NCI-H226 (cell line): Measurements from ENCODE around the gene CDH4.
A peak's percentile ranks its signal among the peaks of the same experiment; 100 is the strongest.

ENCODE experiments used
- DNase-seq: peaks from one replicate; pipeline ENCODE4 v3.0.0-alpha.2; 2015

CDH4 gene

GRCh38 chr20:61499859-61500554 is 247.9 kb downstream of the CDH4 start:
- no peak for DNase-seq

DNA sequence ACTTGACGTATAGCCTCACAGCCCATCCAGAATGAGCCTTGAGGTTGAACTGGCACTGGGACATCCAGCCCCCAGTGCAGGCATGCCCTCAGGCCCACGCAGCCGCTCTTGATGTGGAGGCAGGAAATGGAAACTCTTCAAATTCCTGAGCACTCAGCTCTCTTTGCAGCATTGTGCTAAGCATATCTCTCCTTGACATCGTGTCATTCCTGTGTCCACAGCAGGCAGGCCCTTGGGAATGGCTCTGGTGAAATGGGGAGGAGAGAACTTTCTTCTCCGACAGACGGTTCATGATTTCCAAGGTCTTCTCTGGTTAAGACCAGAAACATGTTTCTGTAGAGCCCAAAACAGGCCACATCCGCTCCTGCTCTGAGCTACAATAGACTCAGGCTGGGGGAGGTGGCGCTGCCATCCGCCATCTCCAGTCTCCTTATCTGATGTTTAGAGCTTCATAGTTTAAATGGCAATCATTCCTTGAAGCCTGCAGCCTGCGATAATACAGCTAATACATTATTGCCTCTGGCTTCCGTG is 248.8 kb downstream of the CDH4 start:
- peak; percentile 63 for DNase-seq

- DNase-seq: peak; percentile 59
Observed at GRCh38 chr20:61502433-61502832, 250.4 kb downstream of the CDH4 start.

GRCh38 chr20:61503106-61503505 is 251.0 kb downstream of the CDH4 start:
- DNase-seq: no peak

- no peak for DNase-seq
Observed at GRCh38 chr20:61505508-61505907, 253.4 kb downstream of the CDH4 start.

GRCh38 chr20:61507778-61508177 is 255.7 kb downstream of the CDH4 start:
- DNase-seq: no peak

- no peak for DNase-seq
Observed at GRCh38 chr20:61508301-61509096, 256.4 kb downstream of the CDH4 start.

DNA sequence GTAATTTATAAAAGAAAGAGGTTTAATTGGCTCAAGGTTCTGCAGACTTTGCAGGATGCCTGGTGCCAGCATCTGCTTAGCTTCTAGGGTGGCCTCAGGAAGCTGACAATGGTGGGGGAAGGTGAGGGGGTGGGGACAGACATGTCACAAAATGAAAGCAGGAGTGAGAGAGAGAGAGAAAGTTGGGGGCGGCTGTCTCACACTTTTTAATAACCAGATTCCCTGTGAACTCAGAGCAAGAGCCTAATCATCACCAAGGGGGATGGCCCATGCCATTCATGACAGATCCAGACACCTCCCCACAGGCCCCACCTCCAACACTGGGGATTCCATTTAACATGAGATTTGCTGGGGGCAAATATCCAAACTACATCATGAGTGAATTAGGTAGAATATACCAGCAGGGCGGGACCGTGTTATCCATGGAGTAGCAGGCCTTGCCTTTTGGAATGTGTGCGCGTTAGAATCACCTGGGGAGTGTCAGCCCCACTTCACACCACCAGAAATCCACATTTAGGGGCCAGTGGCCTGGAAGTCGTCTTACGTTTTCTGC is 258.8 kb downstream of the CDH4 start:
- DNase-seq: no peak

DNA sequence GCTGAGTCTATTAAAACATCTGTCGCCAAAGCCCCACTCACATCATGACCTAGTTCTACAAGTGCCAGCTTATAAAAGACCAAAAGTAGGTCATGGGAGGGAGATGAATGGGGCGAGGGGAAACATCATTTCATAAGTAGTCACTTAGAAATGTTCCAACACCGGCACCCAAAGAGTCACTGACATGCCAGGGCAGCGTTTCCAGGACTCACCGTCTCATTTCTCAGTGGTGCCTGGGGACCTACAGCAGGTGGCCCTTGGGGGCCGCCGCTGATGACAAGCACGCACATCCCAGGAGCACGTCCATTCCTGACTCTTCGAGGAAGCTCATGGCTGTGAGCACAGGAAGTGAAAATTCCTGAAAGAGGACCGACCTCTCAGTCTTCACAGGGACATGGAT is 260.4 kb downstream of the CDH4 start:
- no peak for DNase-seq

- no peak for DNase-seq
Observed at GRCh38 chr20:61513124-61514017, 261.3 kb downstream of the CDH4 start.

DNA sequence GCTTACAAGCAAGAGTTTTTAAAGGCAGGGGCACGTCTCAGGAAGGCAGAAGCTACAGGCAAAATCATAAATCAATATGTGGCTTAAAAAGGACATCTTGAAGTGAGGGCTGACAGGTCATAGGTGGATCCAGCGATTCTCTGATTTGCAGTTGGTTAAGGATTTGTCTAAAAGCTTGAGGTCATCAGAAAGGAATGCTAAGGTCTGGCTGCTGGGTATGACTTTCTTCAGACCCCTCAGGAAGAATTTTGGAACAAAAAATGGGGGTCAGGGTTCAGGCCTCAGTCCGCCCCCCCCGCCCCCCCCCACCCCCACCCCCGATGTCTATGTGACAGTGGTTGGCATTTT is 261.9 kb downstream of the CDH4 start:
- no peak for DNase-seq

GRCh38 chr20:61514396-61514795 is 262.3 kb downstream of the CDH4 start:
- DNase-seq: no peak

GRCh38 chr20:61514805-61515505 is 262.9 kb downstream of the CDH4 start:
- no peak for DNase-seq

- no peak for DNase-seq
Observed at GRCh38 chr20:61515922-61516321, 263.9 kb downstream of the CDH4 start.

DNA sequence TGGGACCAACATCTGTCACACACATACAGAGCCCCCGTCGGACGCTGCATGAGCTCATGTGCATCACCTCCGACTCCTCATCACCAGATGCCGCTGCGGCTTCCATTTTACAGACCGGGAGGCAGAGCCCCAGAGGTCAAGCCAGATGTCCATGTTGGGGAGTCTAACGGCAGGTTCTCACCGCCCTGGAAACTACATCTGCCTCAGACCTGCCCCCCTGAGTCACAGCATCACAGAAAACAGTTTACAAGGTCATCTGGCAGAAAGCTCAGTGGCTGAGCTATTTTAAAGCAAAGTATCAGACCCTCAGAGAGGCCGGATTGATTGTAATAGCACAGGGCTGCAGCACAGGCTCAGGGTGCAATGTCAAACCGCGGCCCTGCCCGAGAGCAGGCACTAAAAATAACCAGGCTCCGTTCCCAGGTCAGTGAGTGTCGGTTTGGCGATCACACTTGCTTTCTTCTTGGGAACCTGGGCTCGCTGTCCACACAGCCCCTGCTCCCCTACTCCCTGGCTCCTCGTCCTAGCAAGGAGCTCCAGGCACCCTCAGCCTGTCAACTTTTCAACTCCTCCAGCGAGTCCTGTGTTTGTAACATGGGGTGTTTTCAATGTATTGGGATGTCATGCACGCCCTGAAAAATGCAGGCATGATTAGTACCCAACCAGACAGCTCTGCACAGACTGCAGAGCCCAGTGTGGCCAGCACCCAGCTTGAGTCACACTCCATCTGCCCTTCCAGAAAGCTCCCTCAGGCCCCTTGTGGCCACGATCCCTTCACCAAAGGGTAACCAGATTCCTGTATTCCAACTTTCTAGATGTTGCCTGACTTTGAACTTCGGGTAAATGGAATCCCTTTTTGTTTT is 264.5 kb downstream of the CDH4 start:
- DNase-seq: no peak

DNA sequence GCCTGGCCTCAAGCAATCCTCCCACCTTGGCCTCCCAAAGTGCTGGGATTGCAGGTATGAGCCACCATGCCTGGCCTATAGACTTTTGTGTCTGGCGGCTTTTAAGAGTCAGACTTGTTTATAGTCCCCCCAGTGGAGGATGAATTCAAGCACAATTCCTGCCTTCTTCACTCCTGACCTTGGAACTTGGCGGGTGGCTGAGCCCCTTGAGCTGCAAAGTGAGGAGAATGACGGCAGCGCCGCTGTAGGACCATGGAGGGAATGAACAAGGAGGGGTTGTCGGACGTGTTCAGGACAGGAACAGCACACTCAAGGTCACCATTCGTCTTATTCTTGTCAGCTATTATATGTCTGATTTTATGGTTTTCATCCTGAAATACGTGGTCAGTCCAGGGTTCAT is 265.4 kb downstream of the CDH4 start:
- no peak for DNase-seq

DNA sequence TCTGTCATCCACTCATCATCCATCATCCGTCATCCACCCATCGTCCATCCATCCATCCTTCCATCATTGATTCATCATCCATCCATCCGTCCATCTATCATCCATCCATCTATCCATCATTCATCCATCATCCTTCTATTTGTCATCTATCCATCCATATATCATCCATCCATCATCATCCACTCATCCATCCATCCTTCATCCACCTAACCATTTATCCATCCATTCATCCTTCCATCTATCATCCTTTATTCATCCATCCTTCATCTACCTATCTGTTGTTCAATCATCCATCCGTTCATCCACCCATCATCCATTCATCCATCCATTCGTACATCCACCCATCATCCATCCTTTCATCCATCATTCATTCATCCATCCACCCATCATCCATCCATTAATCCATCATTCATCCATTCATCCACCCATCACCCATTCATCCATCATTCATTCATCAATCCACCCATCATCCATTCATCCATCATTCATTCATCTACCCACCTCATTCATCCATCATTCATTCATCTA is 266.4 kb downstream of the CDH4 start:
- no peak for DNase-seq

- no peak for DNase-seq
Observed at GRCh38 chr20:61519488-61519887, 267.4 kb downstream of the CDH4 start.

GRCh38 chr20:61520076-61520892 is 268.2 kb downstream of the CDH4 start:
- DNase-seq: no peak

- DNase-seq: no peak
Observed at GRCh38 chr20:61520893-61521460, 268.9 kb downstream of the CDH4 start.
